GM12878 (cell line): ENCODE results near the gene MOV10L1.

Source experiments
- ATF7 ChIP-seq: fragments of 450-650 bp; IDR thresholded peaks from 2 replicates; pipeline ENCODE4 v1.6.1; 2016; ENCODE audit warnings: low read depth, mild to moderate bottlenecking
- CTCF ChIP-seq, 3 experiments: IDR thresholded peaks in 2 of 3; conservative IDR thresholded peaks in 1 of 3; 2 replicates each; pipeline ENCODE4 v1.5.1; 2011; ENCODE audit warnings: low read depth in 3 of 3, low read length in 3 of 3, mild to moderate bottlenecking in 3 of 3, control low read depth in 2 of 3, moderate library complexity in 2 of 3, inconsistent platforms in 1 of 3, mixed read lengths in 1 of 3; ENCODE audit not compliant: control insufficient read depth in 2 of 3, insufficient read depth in 1 of 3; ENCODE audit errors: extremely low read depth in 1 of 3
- EED ChIP-seq: sonication (generic); IDR thresholded peaks from 2 replicates; pipeline ENCODE4 v1.6.1; 2016; ENCODE audit warnings: antibody characterized with exemption, low read depth
- EGR1 ChIP-seq, 2 experiments: IDR thresholded peaks; 1 replicate in 1 of 2; 2 replicates in 1 of 2; pipeline ENCODE4 v1.6.1; 2011 to 2012; ENCODE audit warnings: low read depth in 2 of 2, low read length in 2 of 2, borderline replicate concordance in 1 of 2, mild to moderate bottlenecking in 1 of 2, moderate library complexity in 1 of 2
- FOXM1 ChIP-seq: IDR thresholded peaks from 2 replicates; pipeline ENCODE4 v1.6.1; 2012; ENCODE audit warnings: low read depth, mild to moderate bottlenecking, inconsistent platforms, low read length, moderate library complexity
- KAT2A ChIP-seq: conservative IDR thresholded peaks from 2 replicates; pipeline ENCODE4 v1.6.1; 2011; ENCODE audit warnings: low read depth, low read length; ENCODE audit not compliant: control insufficient read depth
- NBN ChIP-seq: fragments of 450-650 bp; IDR thresholded peaks from 2 replicates; pipeline ENCODE4 v1.6.1; 2016
- RAD51 ChIP-seq: fragments of 450-650 bp; IDR thresholded peaks from 2 replicates; pipeline ENCODE4 v1.6.1; 2016; ENCODE audit warnings: moderate library complexity, mild to moderate bottlenecking, inconsistent platforms
- TF ChIP-seq, protein P1 (sequence below): fragments of 450-650 bp; IDR thresholded peaks from 2 replicates; pipeline ENCODE4 v1.6.1; 2017; ENCODE audit warnings: mild to moderate bottlenecking
- TF ChIP-seq, protein P2 (sequence below): fragments of 450-650 bp; IDR thresholded peaks from 2 replicates; pipeline ENCODE4 v1.6.1; 2017; ENCODE audit warnings: mild to moderate bottlenecking, low read depth, inconsistent platforms; ENCODE audit not compliant: poor library complexity, severe bottlenecking
- TF ChIP-seq, protein P3 (sequence below): IDR thresholded peaks from 2 replicates; pipeline ENCODE4 v1.6.1; 2012; ENCODE audit warnings: low read depth, low read length, improper control_type of control experiment

- TF ChIP-seq KAT2A, result no peak
- TF ChIP-seq CTCF (IDR thresholded peaks at IDR 0.05 in 2 of 3, conservative IDR thresholded peaks at IDR 0.05 in 1 of 3; ENCODE audit: control insufficient read depth in 2 of 3, extremely low read depth in 1 of 3, insufficient read depth in 1 of 3, low read depth in 3 of 3, low read length in 3 of 3), result no peak
- TF ChIP-seq, protein P1, sequence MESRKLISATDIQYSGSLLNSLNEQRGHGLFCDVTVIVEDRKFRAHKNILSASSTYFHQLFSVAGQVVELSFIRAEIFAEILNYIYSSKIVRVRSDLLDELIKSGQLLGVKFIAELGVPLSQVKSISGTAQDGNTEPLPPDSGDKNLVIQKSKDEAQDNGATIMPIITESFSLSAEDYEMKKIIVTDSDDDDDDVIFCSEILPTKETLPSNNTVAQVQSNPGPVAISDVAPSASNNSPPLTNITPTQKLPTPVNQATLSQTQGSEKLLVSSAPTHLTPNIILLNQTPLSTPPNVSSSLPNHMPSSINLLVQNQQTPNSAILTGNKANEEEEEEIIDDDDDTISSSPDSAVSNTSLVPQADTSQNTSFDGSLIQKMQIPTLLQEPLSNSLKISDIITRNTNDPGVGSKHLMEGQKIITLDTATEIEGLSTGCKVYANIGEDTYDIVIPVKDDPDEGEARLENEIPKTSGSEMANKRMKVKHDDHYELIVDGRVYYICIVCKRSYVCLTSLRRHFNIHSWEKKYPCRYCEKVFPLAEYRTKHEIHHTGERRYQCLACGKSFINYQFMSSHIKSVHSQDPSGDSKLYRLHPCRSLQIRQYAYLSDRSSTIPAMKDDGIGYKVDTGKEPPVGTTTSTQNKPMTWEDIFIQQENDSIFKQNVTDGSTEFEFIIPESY, result no peak
- TF ChIP-seq, protein P2, sequence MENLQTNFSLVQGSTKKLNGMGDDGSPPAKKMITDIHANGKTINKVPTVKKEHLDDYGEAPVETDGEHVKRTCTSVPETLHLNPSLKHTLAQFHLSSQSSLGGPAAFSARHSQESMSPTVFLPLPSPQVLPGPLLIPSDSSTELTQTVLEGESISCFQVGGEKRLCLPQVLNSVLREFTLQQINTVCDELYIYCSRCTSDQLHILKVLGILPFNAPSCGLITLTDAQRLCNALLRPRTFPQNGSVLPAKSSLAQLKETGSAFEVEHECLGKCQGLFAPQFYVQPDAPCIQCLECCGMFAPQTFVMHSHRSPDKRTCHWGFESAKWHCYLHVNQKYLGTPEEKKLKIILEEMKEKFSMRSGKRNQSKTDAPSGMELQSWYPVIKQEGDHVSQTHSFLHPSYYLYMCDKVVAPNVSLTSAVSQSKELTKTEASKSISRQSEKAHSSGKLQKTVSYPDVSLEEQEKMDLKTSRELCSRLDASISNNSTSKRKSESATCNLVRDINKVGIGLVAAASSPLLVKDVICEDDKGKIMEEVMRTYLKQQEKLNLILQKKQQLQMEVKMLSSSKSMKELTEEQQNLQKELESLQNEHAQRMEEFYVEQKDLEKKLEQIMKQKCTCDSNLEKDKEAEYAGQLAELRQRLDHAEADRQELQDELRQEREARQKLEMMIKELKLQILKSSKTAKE, result no peak
- TF ChIP-seq EGR1 (IDR thresholded peaks at IDR 0.05; ENCODE audit: borderline replicate concordance in 1 of 2, low read depth in 2 of 2, low read length in 2 of 2), result no peak
- TF ChIP-seq EED, result no peak
- TF ChIP-seq FOXM1, result no peak
- TF ChIP-seq NBN, result no peak
- no peak for TF ChIP-seq ATF7
- TF ChIP-seq RAD51, result no peak
- TF ChIP-seq, protein P3, sequence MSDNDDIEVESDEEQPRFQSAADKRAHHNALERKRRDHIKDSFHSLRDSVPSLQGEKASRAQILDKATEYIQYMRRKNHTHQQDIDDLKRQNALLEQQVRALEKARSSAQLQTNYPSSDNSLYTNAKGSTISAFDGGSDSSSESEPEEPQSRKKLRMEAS, result no peak
These were observed 16.9 kb upstream of the MOV10L1 start for GRCh38 chr22:50072714-50073538.
